K562 (cell line): ENCODE results near the gene FAM53B. TPM values are rescaled to one million over a fixed set of nuclear protein-coding genes. Genes with fewer than 3 reads are reported as not detected.
A peak's percentile ranks its signal among the peaks of the same experiment; 100 is the strongest.

Experiments used
- ARID1B ChIP-seq: fragments of 450-650 bp; IDR thresholded peaks from 2 replicates; pipeline ENCODE4 v1.6.1; 2016; ENCODE audit warnings: antibody characterized with exemption, mild to moderate bottlenecking, inconsistent platforms
- ARID3A ChIP-seq: IDR thresholded peaks from 2 replicates; pipeline ENCODE4 v1.6.1; 2012; ENCODE audit warnings: low read depth, low read length, improper control_type of control experiment, borderline replicate concordance
- BRF2 ChIP-seq: IDR thresholded peaks from 3 replicates; pipeline ENCODE4 v1.6.1; 2011; ENCODE audit warnings: borderline replicate concordance, mild to moderate bottlenecking; ENCODE audit not compliant: insufficient read length, insufficient read depth
- CTBP1 ChIP-seq: fragments of 450-650 bp; IDR thresholded peaks from 2 replicates; pipeline ENCODE4 v1.6.1; 2016; ENCODE audit warnings: borderline replicate concordance
- DLX4 ChIP-seq: fragments of 250-450 bp; sonication (Bioruptor Pico); IDR thresholded peaks from 2 replicates; pipeline ENCODE4 v1.6.1; 2021; ENCODE audit warnings: mild to moderate bottlenecking
- EP300 ChIP-seq: IDR thresholded peaks from 2 replicates; pipeline ENCODE4 v1.6.1; 2012; ENCODE audit warnings: low read length, improper control_type of control experiment
- GTF2A2 ChIP-seq: IDR thresholded peaks from 2 replicates; pipeline ENCODE4 v1.6.1; 2016; ENCODE audit warnings: mild to moderate bottlenecking, missing genetic modification characterization, missing compliant biosample characterization
- HMG20A ChIP-seq: fragments of 450-650 bp; formaldehyde crosslinking; conservative IDR thresholded peaks from 2 replicates; pipeline ENCODE4 v1.4.0; 2020; ENCODE audit warnings: mild to moderate bottlenecking, mixed read lengths
- PCBP2 ChIP-seq: fragments of 200-400 bp; formaldehyde crosslinking; IDR thresholded peaks from 2 replicates; pipeline ENCODE4 v1.6.1; 2018; ENCODE audit warnings: low read length, low read depth, mild to moderate bottlenecking, moderate library complexity; ENCODE audit not compliant: poor library complexity, severe bottlenecking
- PHB2 ChIP-seq: fragments of 450-650 bp; IDR thresholded peaks from 2 replicates; pipeline ENCODE4 v1.6.1; 2017; ENCODE audit warnings: low read depth
- POLR2AphosphoS5 ChIP-seq: IDR thresholded peaks from 2 replicates; pipeline ENCODE4 v1.6.1; 2011; ENCODE audit warnings: mild to moderate bottlenecking, low read depth, low read length, moderate library complexity; ENCODE audit not compliant: control insufficient read depth, insufficient read depth
- PREB ChIP-seq: sonication (generic); formaldehyde crosslinking; IDR thresholded peaks from 2 replicates; pipeline ENCODE4 v1.8.1; 2023; ENCODE audit warnings: mild to moderate bottlenecking, missing genetic modification reagents
- SUPT5H ChIP-seq: fragments of 450-650 bp; IDR thresholded peaks from 2 replicates; pipeline ENCODE4 v1.6.1; 2016
- XRCC4 ChIP-seq: IDR thresholded peaks from one replicate; pipeline ENCODE4 v1.6.1; 2011; ENCODE audit not compliant: insufficient read depth, insufficient read length; ENCODE audit errors: extremely low read depth
- ZNF609 ChIP-seq: sonication (generic); formaldehyde crosslinking; IDR thresholded peaks from 2 replicates; pipeline ENCODE4 v1.8.1; 2023; ENCODE audit warnings: missing genetic modification reagents, mild to moderate bottlenecking, borderline replicate concordance
- polyA plus RNA-seq, 8 experiments: library from polyadenylated mRNA; depleted of rRNA in 4 of 8; stranded (reverse) in 5 of 8; unstranded in 3 of 8; fragments of >200 nt; fragmentation: Nextera tagmentation in 2 of 8; fragmentation: Illumina TruSeq in 1 of 8; extraction: Ambion mirVana in 2 of 8; extraction: Trizol in 1 of 8; gene quantifications; 2 replicates each; pipeline versions ENCODE4 v1.2.1 to v1.2.3, GENCODE V29; 2011 to 2014; ENCODE audit warnings: inconsistent platforms in 1 of 8, missing spikeins in 1 of 8
- total RNA-seq, 7 experiments: library from RNA; depleted of rRNA in 6 of 7; stranded (reverse); fragments of >200 nt in 6 of 7; fragmentation: Illumina TruSeq in 2 of 7; extraction: Trizol in 2 of 7; gene quantifications; 2 replicates each; pipeline versions ENCODE4 v1.2.1 to v1.2.3, GENCODE V29; 2011 to 2021; ENCODE audit warnings: low replicate concordance in 1 of 7
- TF ChIP-seq, protein P1 (sequence below): conservative IDR thresholded peaks from 2 replicates; pipeline ENCODE4 v1.6.1; 2011; ENCODE audit warnings: low read depth, mild to moderate bottlenecking, low read length; ENCODE audit not compliant: control insufficient read depth

FAM53B gene
- total and polyA plus RNA-seq, 9 of the 15 experiments (the other 6 are each of a cell fraction or from before 2014, with no cell fraction given) = 0.03 to 16.5 (median 5.0) TPM

GRCh38 chr10:124588736-124589490, 155.3 kb downstream of the FAM53B start (continued):
- TF ChIP-seq ARID3A = no peak
- no peak for TF ChIP-seq PCBP2
- TF ChIP-seq DLX4 (CRISPR knock-in tag) = no peak
- TF ChIP-seq BRF2 = no peak
- TF ChIP-seq ZNF609 (CRISPR knock-in tag) = no peak
- TF ChIP-seq, protein P1, sequence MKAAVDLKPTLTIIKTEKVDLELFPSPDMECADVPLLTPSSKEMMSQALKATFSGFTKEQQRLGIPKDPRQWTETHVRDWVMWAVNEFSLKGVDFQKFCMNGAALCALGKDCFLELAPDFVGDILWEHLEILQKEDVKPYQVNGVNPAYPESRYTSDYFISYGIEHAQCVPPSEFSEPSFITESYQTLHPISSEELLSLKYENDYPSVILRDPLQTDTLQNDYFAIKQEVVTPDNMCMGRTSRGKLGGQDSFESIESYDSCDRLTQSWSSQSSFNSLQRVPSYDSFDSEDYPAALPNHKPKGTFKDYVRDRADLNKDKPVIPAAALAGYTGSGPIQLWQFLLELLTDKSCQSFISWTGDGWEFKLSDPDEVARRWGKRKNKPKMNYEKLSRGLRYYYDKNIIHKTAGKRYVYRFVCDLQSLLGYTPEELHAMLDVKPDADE = 0 out of 2 replicates have a peak, but pooled peaks have one; percentile 62
- TF ChIP-seq POLR2AphosphoS5 = peak; percentile 91
- TF ChIP-seq PREB (CRISPR knock-in tag) = no peak
- TF ChIP-seq EP300 = peak; percentile 78
- peak; percentile 93 for TF ChIP-seq ARID1B
- TF ChIP-seq XRCC4 = no peak
- peak; percentile 96 for TF ChIP-seq CTBP1
- no peak for TF ChIP-seq PHB2
- no peak for TF ChIP-seq HMG20A (CRISPR knock-in tag)
- TF ChIP-seq SUPT5H = no peak
- no peak for TF ChIP-seq GTF2A2
